ENCODE measurements around the gene TBCCD1.

Gene TBCCD1

GRCh38 chr3:186590580-186591295, 23.6 kb upstream of the TBCCD1 start:
- H3K4me1 ChIP-seq (ENCODE audit: control insufficient read depth, low read length), result no peaks in the 10 kb centered on the region
- no peak overlapping the region for H3K27ac ChIP-seq (ENCODE audit: low read depth, low read length)
- peaks cover 5% of the 10 kb centered on the region for H3K36me3 ChIP-seq (ENCODE audit: control insufficient read depth, low read length)
- H3K9me2 ChIP-seq (replicated peaks; ENCODE audit: control insufficient read depth, low read length), result no peaks in the 10 kb centered on the region
- no peaks in the 10 kb centered on the region for H3K27me3 ChIP-seq (ENCODE audit: control insufficient read depth, low read length)
- H3K4me2 ChIP-seq (ENCODE audit: low read length), result no peak overlapping the region
- no peak for TF ChIP-seq EZH2phosphoT487 (IDR thresholded peaks at IDR 0.05; ENCODE audit: borderline replicate concordance, low read length)
- TF ChIP-seq CTCF (IDR thresholded peaks at IDR 0.05; ENCODE audit: low read depth, low read length, poor library complexity, severe bottlenecking), result no peak
- no peaks in the 10 kb centered on the region for H3K79me2 ChIP-seq (ENCODE audit: control insufficient read depth, low read length)
- H3F3A ChIP-seq (ENCODE audit: control insufficient read depth, insufficient read depth), result peaks cover 8% of the 10 kb centered on the region; the same call in 1 of the 2 replicates
- H4K20me1 ChIP-seq (ENCODE audit: control insufficient read depth, insufficient read depth, low read depth, low read length), result no peaks in the 10 kb centered on the region
- no peaks in the 10 kb centered on the region for H3K9me3 ChIP-seq (ENCODE audit: control insufficient read depth, insufficient read depth, low read length)
- H3K4me3 ChIP-seq (ENCODE audit: low read length), result no peak overlapping the region

GRCh38 chr3:186589856-186590579, 22.9 kb upstream of the TBCCD1 start:
- Histone ChIP-seq H3K9me2 (replicated peaks; ENCODE audit: control insufficient read depth, low read length) (no peaks in the 10 kb centered on the region), H3K4me2 (ENCODE audit: low read length) (no peak overlapping the region), H3K79me2 (ENCODE audit: control insufficient read depth, low read length) (no peaks in the 10 kb centered on the region), H3K27me3 (ENCODE audit: control insufficient read depth, low read length) (no peaks in the 10 kb centered on the region), H3K4me1 (ENCODE audit: control insufficient read depth, low read length) (no peaks in the 10 kb centered on the region), H4K20me1 (ENCODE audit: control insufficient read depth, insufficient read depth, low read depth, low read length) (no peaks in the 10 kb centered on the region), H3K27ac (ENCODE audit: low read depth, low read length) (no peak overlapping the region), H3K4me3 (ENCODE audit: low read length) (no peak overlapping the region), H3F3A (ENCODE audit: control insufficient read depth, insufficient read depth) (peaks cover 10% of the 10 kb centered on the region; the same call in 1 of the 2 replicates), H3K36me3 (ENCODE audit: control insufficient read depth, low read length) (peaks cover 12% of the 10 kb centered on the region), H3K9me3 (ENCODE audit: control insufficient read depth, insufficient read depth, low read length) (no peaks in the 10 kb centered on the region)
- no peak for TF ChIP-seq CTCF (IDR thresholded peaks at IDR 0.05; ENCODE audit: low read depth, low read length, poor library complexity, severe bottlenecking)
- TF ChIP-seq EZH2phosphoT487 (IDR thresholded peaks at IDR 0.05; ENCODE audit: borderline replicate concordance, low read length), result no peak

GRCh38 chr3:186589121-186589520, 22.0 kb upstream of the TBCCD1 start:
- Histone ChIP-seq H3K36me3 (ENCODE audit: control insufficient read depth, low read length) (peaks cover 21% of the 10 kb centered on the region), H4K20me1 (ENCODE audit: control insufficient read depth, insufficient read depth, low read depth, low read length) (no peaks in the 10 kb centered on the region), H3K9me3 (ENCODE audit: control insufficient read depth, insufficient read depth, low read length) (no peaks in the 10 kb centered on the region), H3K9me2 (replicated peaks; ENCODE audit: control insufficient read depth, low read length) (no peaks in the 10 kb centered on the region), H3K4me2 (ENCODE audit: low read length) (no peak overlapping the region), H3K27ac (ENCODE audit: low read depth, low read length) (no peak overlapping the region), H3K27me3 (ENCODE audit: control insufficient read depth, low read length) (no peaks in the 10 kb centered on the region), H3K4me3 (ENCODE audit: low read length) (no peak overlapping the region), H3F3A (ENCODE audit: control insufficient read depth, insufficient read depth) (peaks cover 11% of the 10 kb centered on the region; the same call in 1 of the 2 replicates), H3K4me1 (ENCODE audit: control insufficient read depth, low read length) (no peaks in the 10 kb centered on the region), H3K79me2 (ENCODE audit: control insufficient read depth, low read length) (no peaks in the 10 kb centered on the region)
- TF ChIP-seq CTCF (IDR thresholded peaks at IDR 0.05; ENCODE audit: low read depth, low read length, poor library complexity, severe bottlenecking) (no peak), EZH2phosphoT487 (IDR thresholded peaks at IDR 0.05; ENCODE audit: borderline replicate concordance, low read length) (no peak)

Data from DOHH2 (cell line).